Inferior parietal cortex (tissue), 1 donor: ENCODE measurements around the gene TMBIM4.
"Not testable (repeated sequence)": the region's sequence is repeated elsewhere in the genome, so short reads cannot be mapped to it uniquely, and the experiment has no call there.

Experiments
- DNase-seq: peaks from one replicate; pipeline ENCODE4 v3.0.0-alpha.2; 2016; ENCODE audit errors: extremely low spot score

TMBIM4 gene, protein sequence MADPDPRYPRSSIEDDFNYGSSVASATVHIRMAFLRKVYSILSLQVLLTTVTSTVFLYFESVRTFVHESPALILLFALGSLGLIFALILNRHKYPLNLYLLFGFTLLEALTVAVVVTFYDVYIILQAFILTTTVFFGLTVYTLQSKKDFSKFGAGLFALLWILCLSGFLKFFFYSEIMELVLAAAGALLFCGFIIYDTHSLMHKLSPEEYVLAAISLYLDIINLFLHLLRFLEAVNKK

DNA sequence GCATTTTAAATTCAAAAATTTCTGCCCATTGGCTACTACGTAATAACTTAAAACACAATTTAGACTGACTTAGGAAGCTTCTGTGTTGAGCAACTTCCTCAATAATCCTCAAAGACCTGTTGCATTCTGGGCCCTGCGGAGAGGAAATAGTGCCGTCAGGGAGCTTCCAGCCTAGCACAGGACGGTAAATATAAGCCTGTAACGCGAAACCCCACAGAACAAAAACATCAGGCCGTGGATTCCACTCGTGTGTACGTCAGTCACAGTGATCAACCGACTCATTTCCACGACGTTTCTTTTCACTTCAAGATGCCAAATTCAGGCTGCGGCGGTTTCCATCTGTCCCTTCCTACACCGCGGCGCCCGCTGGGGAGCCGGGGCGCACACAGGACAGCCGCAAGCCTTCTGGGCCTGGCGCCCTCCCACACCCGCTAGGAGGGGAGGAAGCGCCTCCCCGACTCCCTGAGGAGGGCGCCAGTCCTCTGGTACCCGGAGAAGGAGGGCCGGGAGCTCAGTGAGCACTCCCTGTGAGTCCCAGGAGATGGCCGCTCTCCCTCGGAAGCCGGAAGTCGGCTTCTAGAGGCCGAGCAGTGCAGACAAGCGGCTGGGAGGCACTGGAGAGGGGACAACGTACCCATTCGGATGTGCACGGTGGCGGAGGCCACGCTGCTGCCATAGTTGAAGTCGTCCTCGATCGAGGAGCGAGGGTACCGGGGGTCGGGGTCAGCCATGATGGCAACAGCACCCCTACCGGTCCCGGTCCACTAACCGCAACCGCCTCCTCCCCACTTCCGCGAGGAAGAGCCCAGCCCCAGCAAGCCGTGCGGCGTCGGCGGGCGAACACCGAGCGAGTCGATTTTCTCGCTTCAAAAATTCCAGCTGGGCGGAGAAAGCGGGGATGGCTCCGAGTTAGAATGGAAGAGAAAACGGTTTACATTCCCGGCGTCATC, at the start of gene TMBIM4:
TSS of gene TMBIM4 (minus strand) at position 776 of the 950 bp plus-strand sequence. CDS start at position 731, 45 bp downstream.
- peak; percentile 84 for DNase-seq

DNA sequence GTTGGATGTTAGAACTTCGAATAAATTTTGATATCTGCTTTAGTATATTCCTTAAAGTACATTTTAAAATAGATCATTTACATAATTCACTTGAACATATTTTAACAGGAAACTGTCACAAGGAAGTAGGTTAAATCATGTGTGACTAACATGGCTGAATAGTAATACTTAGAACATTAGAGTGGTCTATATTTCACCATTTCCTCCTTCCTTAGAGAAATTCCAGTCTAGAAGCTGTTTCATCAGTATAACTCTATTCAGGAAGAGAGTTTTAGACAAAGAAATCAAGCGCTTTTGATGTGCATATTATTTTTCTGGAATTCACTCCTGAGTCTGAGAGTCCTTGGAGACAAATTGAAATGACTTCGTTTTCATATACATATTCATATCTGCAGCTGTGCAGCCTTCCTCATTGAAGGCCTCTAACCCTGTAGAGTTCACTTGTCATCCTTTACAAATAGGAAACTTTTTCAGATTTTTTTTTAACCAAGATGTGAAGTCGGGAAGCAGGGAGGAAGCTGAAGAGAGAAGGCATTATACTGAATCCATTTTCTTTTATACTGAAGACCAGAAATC, 47.6 kb upstream of the TMBIM4 start:
- no peak for DNase-seq

DNA sequence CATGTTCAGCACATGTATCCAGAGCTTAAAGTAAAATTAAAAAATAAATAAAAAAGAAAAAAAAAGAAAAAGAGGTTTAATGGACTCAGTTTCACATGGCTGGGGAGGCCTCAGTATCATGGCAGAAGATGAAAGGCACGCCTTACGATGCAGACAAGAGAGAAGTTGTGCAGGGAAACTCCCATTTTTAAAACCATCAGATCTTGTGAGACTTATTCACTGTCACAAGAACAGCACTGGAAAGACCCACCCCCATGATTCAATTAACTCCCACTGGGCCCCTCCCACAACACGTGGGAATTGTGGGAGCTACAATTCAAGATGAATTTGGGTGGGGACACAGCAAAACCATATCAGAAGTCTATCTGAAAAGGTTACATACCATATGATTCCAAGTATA, 43.2 kb upstream of the TMBIM4 start:
- DNase-seq, result not testable (repeated sequence)

DNA sequence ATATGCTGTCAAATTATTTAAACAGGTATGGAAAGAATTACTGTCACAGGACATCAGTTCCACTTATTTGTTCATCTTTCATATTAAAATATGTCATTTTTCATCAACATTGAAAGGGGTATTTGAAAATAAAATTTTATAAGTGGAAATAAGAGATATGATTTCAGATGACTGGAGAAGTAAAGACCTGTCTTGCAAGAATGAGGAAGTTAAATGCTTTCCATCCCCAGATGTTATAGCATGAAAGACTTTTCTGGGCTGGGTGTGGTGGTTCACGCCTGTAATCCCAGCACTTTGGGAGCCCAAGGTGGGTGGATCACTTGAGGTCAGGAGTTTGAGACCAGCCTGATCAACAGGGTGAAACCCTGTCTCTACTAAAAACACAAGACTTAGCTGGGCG, 41.8 kb upstream of the TMBIM4 start:
- not testable (repeated sequence) for DNase-seq

DNA sequence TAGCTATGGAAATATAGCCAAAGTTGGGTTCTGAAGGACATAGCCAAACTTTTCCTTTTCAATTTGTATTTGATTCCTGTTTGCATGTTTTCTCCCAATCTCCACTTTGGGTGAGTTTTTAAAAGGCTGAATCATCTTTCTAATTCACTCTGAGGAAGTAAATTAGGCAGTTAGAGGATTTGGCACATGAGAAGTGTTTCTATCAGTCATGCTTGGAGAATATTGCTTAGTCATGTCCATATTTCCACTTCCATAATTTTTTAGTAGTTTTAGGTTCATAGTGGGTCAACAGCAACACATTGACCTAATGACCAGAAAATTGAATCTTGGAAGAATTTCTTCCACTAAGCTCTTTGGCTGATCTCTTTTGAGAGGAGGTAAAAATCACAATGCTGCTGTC, 41.0 kb upstream of the TMBIM4 start:
- no peak for DNase-seq

DNA sequence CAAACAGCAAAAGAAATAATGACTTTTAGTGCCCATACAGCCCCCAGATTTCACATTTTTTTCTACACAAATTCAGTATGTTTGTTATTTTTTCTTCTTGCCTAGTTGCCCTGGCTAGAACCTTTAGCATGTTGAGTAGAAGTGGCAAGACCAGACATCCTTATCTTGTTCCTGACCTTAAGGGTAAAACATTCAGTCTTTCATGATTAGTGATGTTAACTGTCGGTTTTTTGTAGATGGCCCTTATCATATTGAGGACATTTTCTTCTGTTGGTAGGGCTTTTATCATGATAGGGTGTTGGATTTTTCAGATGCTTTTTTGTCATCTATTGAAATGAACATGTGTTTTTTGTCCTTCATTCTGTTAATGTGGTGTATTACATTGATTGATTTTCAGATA, 36.3 kb upstream of the TMBIM4 start:
- DNase-seq, result no peak

DNA sequence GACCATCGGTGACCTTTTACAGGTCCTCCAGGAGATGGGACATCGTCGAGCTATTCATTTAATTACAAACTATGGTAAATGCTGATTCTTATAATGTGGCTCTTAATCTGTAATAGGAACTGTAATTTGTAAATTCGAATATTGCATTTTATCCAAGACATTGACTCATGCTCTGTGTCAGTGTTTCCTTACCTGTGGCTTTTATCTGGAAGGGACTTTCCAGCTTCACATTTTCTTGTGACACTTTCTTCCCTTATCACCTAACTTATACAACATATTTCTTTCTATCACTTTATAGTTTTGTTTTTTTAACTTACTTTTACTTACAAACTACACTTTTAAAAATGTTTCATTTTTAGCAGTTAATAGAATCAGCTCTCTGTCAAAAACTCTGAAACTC, 34.0 kb upstream of the TMBIM4 start:
- no peak for DNase-seq

DNA sequence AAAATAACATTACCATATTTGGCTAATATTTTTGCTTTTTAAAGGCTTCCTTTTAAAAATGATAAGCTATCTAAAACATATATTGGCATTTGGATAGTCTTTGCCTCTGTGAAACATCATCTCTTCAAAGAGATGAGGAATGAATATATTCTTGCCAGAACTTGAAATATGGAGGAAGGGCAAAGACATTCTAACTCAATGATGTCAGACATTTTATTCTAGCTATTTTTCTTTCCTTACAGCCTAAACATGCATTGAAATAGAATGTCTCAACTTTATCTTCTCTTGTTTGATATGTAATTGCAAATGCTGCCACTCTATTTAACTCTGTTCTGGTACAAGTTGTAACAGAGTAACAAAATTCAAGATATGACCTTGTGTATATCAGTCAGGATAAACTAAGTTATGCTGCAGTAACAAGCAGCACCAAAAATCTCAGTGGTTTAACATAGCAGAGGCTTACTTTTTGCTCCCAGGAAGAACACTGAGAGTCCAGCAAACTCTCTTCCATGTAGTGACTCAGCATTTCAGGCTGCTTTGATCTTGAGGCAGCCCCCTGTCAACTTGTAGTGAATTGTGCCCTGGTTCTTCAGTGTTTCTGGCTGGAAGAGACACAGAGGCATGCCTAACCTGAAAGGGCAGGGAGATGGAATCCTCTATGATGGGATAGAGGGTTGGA, 30.2 kb upstream of the TMBIM4 start:
- no peak for DNase-seq

DNA sequence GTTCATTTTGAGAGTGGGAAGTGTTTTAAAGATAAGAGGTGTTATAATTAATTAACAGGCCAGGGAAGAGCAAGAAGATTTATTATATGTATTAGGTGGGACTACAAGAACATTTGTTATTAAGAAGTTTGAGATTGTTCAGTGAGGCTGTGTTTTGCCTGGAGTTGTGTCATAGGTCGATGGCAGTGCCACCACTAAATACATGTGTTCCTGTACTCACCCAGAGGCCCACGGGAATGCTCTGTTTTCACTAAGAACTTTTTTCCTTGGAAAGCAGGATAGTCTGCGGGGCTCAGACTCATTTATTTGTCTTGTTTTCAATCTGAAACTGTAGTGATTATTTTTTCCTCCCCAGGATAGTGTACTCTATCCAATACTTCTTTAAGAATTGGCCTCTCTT, 29.3 kb upstream of the TMBIM4 start:
- no peak for DNase-seq

DNA sequence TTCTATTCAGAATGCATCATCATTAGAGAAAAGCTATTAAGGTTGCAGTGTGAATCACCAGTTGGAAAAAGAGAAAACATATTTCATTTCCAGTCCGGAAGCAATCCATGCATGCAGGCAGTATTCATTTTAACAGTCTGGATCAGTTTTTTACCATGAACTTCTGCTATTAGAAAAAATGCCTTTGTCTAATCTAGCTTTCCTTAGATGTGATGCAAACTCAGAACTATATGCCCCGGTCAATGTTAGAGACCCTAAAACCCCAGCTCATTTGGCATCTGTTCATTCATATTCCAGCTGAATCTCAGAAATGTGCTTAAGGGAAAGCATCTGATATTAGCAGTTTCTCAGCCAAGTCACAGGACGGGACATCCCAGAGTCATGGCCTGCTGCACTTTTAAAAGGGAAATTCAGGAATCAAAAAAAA, 27.7 kb upstream of the TMBIM4 start:
- no peak for DNase-seq

DNA sequence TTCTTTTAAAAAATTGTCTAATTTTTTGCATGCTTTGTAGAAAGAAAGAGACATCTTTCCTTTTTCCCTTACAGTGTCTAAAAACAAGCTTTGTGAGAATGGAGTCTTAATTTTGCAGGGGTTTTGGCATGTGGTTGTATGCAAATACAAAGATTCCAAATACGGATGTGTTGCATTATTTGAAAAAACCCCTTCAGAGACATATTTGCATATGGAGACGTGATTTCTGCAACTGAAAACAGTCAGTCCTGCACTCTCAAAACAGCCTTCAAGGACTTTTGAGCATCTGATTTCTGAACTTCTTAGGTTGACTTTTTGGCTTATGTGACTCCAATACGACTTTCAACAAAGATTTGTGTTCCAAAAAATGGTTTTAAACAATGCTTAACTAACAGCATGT, 27.0 kb upstream of the TMBIM4 start:
- DNase-seq, result no peak

DNA sequence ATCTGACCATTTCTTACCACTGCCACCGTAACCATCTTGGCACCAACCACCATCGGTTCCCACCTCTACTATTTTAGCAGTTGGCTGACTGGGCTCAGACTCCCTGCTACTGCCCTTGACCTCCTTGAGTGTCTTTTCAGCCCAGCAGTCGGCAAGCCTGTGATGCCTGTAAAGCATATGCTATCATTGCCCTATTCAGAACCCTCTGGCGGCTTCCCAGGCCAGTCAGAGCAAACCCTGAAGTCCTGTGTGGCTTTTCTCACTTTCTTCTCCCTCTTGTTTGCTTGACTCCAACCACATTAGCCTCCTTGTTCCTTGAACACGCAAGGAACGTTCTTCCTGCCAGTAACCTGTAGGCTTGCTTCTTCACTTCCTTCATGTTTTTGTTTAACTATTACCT, 25.4 kb upstream of the TMBIM4 start:
- no peak for DNase-seq

DNA sequence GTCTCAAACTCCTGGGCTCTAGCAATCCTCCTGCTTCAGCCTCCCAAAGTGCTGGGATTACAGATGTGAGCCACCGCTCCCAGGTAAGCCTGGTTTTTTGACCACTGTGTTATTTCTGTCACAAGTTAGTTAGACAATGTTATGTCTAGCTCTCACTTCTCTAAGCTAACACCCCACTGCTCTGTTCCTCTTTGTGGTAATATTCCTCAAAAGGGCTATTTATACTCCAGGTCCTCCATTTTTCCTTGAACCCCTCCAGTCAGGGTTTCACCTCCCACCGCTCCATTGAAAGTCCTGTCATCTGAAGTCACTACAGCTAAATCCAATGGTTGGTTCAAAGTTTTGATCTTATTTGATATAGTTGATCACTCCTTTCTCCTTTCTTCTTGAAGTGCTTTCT, 24.3 kb upstream of the TMBIM4 start:
- DNase-seq, result no peak

DNA sequence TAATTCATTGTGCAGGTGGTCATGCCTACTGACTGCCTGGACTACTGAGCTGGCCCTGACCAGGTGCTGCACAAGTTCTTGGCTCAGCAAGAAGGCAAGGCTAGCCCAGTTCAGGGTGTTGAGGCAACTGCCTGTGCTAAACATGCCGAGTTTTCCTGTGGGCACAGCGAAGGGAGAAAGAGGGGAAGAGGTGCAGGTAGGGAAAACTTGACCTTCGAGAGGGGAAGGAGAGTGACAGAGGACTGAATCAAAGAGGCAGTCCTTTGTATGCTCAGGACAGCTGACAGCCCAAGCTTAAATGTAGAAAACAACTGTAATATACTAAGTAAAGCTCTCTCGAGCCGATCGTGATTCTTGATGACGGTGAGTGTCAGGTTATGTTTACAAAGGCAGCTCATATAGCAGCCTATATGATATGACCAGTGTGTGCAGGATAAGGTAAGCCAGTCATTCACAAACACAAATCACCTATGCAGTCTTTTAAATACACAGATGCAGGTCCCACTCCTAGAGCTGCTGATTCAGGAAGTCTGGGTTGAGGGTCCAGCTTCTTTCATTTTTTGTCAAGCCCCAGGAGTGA, 21.8 kb upstream of the TMBIM4 start:
- DNase-seq, result no peak

DNA sequence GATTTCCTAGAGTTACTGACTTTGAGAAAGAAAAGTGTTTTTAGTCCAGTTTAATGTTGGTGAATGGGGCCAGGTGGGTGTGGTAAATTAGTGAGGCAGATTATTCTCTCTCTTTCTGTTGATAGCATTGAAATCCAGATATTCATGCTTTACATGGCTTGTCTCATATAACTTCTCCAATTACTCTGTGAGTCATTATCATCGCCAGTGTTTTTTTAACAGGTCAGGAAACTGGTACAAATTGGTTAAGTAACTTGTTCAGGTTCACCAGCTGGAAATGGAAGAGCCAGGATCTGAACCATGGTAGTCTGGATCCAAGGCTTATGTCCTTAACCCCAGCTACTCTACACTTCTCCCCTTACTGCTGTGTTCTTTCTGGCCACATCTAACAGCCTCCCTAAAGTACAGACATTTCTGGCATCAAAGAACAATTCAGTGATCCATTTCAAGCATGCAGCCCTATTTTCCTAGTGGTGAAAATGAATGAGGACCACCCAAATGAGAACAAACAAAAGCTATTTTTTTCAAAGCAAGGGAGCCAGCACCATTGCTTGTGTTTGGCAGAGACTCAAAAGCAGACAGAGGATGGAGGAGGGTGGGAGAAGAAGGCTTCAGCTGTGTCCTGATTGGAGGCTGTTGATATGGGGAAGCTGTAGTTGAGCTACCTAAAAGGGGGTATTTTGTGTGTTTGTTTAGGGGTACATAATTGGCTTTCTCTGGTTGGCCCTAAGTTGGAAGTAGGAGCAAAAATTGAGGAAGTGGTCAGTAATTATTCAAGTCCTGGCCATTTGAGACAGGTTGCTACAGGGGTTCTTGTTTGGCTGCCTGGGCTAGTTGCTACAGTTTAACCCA, 20.9 kb upstream of the TMBIM4 start:
- no peak for DNase-seq

DNA sequence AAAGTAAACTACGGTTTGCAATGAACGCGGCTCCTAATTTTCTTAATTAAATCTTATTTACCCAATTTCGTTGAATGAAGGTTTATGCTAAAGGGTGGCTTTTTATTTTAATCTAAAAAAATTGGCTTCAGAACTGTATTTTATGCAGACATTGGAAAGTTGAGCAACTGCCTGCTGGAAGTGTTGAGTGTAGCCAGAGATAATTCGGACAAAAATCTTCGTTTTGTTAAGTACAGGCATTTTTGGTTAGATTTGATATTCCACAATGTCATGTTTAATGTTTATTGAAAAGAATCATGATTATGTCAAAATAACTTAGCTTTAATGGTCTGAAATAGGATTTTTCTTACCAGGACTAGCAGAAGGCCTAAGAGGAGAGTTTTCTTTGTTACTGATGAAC, 20.1 kb upstream of the TMBIM4 start:
- no peak for DNase-seq

DNA sequence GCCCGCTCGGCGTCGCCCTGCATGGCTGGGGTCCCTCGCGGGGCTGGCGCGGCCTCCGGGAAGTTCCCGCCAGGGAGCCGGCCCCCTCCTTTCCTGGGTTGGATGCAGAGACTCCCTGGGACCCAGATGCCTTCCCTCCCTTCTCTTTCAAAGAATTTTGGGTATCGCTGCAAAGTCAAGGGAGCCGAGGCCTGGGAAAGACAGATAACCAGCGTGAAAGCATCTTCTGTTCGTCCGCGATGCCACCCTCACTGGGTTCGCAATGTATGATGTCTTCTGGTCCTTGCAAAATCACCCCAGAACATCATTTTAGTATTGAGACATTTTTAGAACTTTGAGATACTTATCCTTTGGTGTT, 19.7 kb upstream of the TMBIM4 start:
- DNase-seq, result no peak

DNA sequence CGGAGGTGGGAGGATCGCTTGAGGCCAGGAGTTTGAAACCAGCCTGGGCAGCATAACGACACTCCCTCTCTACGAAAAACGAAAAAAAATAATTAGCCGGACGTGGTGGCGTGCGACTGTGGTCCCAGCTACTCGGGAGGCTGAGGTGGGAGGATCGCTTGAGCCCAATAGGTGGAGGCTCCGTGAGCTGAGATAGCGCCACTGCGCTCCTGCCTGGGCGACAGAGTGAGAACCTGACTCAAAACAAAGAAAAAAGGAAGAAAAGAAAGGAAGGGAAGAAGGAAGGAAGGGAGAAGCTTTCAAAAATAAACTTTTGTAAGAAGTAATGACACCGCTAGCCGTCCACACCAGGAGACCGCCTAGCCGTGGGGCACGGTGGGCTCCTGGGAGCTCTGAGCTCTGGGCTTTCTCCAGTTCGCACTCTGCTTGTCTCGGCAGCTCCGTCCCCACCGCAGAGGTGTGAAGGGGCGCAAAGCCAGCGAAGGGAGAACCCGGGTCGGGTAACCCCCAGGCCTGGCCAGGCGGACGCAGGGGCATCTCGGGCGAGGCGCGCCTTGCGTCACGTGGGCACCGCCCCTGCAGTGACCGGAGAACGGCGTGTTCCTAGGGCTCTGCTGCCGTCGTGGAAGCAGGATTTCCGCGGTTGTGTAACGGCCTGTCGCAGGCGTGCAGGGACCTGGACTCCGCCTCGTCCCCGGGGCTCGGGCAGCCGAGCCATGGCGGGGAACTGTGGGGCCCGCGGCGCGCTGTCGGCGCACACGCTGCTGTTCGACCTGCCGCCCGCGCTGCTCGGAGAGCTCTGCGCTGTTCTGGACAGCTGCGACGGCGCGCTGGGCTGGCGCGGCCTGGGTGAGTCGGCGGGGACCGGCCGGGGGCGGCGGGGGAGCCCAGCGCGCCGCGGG, 19.0 kb upstream of the TMBIM4 start, which contains the start of gene IRAK3:
TSS of gene IRAK3 (plus strand) at position 631 of the 902 bp plus-strand sequence. CDS start at position 717, 86 bp downstream.
- DNase-seq, result no peak

DNA sequence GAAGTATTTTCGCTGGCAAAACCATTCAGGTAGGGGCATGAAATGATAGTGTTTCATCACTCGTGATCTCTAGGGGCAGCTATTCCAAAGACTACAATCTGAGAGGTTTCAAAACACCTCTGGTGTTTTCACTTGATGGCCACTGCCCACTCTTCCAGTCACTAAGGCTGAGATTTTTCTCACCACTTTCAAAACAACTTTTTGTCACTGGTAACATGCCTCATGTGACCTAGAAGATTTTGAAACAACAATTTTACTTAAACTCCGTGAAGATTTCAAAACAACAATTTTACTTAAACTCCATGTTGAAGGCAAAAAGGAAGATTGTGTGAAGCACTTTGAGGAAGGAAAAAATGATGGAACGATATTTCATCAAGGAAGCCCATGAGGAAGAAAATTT, 18.0 kb upstream of the TMBIM4 start:
- DNase-seq, result no peak

DNA sequence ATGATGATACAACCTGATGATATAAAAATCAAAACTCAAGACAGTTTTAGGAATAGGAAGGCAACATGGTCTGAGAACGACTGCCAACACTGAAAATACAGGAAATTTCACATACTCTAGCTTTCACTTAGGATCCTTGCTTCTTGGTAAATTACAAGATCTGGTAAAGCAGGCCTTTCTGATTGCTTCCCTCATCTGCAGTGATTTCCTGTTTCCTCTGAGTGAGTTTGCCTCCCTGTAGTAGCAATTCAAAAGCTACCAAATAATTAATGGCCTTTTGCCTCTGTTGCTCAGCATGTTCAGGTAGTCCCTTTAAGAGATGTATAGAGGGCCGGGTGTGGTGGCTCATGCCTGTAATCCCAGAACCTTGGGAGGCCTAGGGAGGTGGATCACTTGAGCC, 17.2 kb upstream of the TMBIM4 start:
- no peak for DNase-seq
